Hematopoietic multipotent progenitor cell (in vitro differentiated cells): ENCODE data around the gene PLEKHB2. TPM values are rescaled to one million over a fixed set of nuclear protein-coding genes. Genes with fewer than 3 reads are reported as not detected.
"Not testable (repeated sequence)": the region's sequence is repeated elsewhere in the genome, so short reads cannot be mapped to it uniquely, and the experiment has no call there.

Experiments used
- DNase-seq, 3 donors: peaks; one replicate each; pipeline ENCODE4 v3.0.0-alpha.2; 2011 to 2015; ENCODE audit warnings: low read depth in 2 of 3, low spot score in 2 of 3
- small RNA-seq: library from RNA; depleted of rRNA; stranded (forward); fragments of <200 nt; gene quantifications from one replicate; pipeline ENCODE3, GENCODE V24; 2012
- total RNA-seq: library from RNA; depleted of rRNA; stranded (reverse); fragments of >200 nt; gene quantifications from one replicate; pipeline ENCODE4 v1.2.3, GENCODE V29; 2012

PLEKHB2 gene
- total RNA-seq, 1 donor = 67.3 TPM

DNA sequence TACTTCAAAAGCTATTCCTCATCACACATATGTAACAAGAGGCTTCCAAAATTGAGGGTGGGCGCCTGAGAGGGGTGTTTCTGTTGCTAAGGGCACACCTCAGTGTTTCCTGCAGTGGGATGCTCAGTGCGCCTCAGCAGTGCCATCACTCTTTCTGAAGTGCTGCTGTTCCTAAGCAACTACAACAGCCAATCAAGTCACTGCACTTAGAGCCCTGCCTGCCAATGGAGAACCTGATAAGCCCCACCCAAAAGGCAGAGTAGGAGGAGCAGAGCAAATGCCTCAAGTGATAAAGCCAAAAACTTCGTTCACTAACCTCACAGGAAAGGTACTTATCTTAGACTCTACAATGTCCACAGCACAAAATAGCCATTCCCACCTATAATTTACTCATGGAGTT is 88.3 kb downstream of the PLEKHB2 start:
- not testable (repeated sequence) for DNase-seq

DNA sequence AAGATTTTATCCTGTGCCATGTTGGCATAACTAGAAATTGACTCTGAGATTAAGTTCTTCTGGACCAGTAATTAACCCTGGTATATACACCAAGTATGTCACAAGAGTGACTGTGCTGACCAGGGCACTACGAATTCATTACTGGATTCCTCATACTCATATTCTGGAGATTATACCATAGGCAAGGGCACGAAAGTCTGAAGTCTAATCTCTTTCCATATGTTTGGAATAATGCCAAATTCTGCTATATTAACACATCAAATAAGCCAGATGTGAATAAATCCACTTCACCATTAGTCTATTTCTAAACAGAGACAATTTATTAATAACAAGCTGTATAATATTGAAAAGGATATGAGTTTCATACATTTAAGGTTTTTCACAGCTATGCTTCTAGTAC is 91.0 kb downstream of the PLEKHB2 start:
- not testable (repeated sequence) for DNase-seq

Small RNA genes within 50 kb of the gene (small RNA-seq; reads per million reads assigned to genes)
- gene AC009477.1 = not detected

Other genes with a start within 250 kb of the PLEKHB2 start
- gene FAM168B, start 11.9 kb upstream of the PLEKHB2 start, total RNA-seq = 88.1 TPM
- under 0.01 TPM for gene POTEE, start 104.2 kb downstream of the PLEKHB2 start, total RNA-seq